GM12878 (cell line): ENCODE results near the gene RB1. TPM values are rescaled to one million over a fixed set of nuclear protein-coding genes. Genes with fewer than 3 reads are reported as not detected.
A peak's percentile ranks its signal among the peaks of the same experiment; 100 is the strongest.

Source experiments
- E2F8 ChIP-seq: fragments of 450-650 bp; IDR thresholded peaks from 2 replicates; pipeline ENCODE4 v1.6.1; 2018; ENCODE audit warnings: mild to moderate bottlenecking, low read depth, moderate library complexity; ENCODE audit not compliant: partially characterized antibody
- HSF1 ChIP-seq: fragments of 150-350 bp; IDR thresholded peaks from 2 replicates; pipeline ENCODE4 v1.6.1; 2014; ENCODE audit warnings: mild to moderate bottlenecking, low read depth, low read length
- MEF2B ChIP-seq: fragments of 450-650 bp; IDR thresholded peaks from 2 replicates; pipeline ENCODE4 v1.6.1; 2018; ENCODE audit warnings: mild to moderate bottlenecking, moderate library complexity; ENCODE audit not compliant: partially characterized antibody, poor library complexity, severe bottlenecking
- MYB ChIP-seq: fragments of 150-350 bp; IDR thresholded peaks from 2 replicates; pipeline ENCODE4 v1.6.1; 2014; ENCODE audit warnings: mild to moderate bottlenecking, low read depth, low read length, borderline replicate concordance
- NFYB ChIP-seq: IDR thresholded peaks from 2 replicates; pipeline ENCODE4 v1.6.1; 2011; ENCODE audit warnings: low read depth, mild to moderate bottlenecking, low read length, improper control_type of control experiment, moderate library complexity; ENCODE audit not compliant: insufficient read depth
- POLR2AphosphoS2 ChIP-seq: IDR thresholded peaks from 2 replicates; pipeline ENCODE4 v1.6.1; 2011; ENCODE audit warnings: low read depth, mild to moderate bottlenecking, low read length, improper control_type of control experiment, moderate library complexity
- RELA ChIP-seq: fragments of 450-650 bp; IDR thresholded peaks from 2 replicates; pipeline ENCODE4 v1.8.0; 2014; ENCODE audit warnings: borderline replicate concordance; ENCODE audit not compliant: partially characterized antibody
- SIX5 ChIP-seq: IDR thresholded peaks from 2 replicates; pipeline ENCODE4 v1.6.1; 2011; ENCODE audit warnings: mild to moderate bottlenecking, low read depth, low read length, moderate library complexity; ENCODE audit not compliant: severe bottlenecking
- ZBTB40 ChIP-seq: fragments of 450-650 bp; IDR thresholded peaks from 2 replicates; pipeline ENCODE4 v1.6.1; 2016; ENCODE audit warnings: mild to moderate bottlenecking, moderate library complexity, borderline replicate concordance
- polyA plus RNA-seq, 11 experiments: library from polyadenylated mRNA; depleted of rRNA in 4 of 11; unstranded in 6 of 11; stranded (reverse) in 5 of 11; fragments of >200 nt; fragmentation: Nextera tagmentation in 4 of 11; fragmentation: Illumina TruSeq in 1 of 11; extraction: Ambion mirVana in 4 of 11; extraction: Trizol in 1 of 11; gene quantifications; 1 replicate in 1 of 11; 2 replicates in 10 of 11; pipeline versions ENCODE4 v1.2.1 to v1.2.3, GENCODE V29; 2011 to 2016; ENCODE audit warnings: inconsistent platforms in 2 of 11, missing spikeins in 2 of 11, low read depth in 1 of 11
- total RNA-seq, 4 experiments: library from RNA; depleted of rRNA in 3 of 4; stranded (reverse); fragments of >200 nt in 3 of 4; fragmentation: Illumina TruSeq in 1 of 4; extraction: Trizol in 1 of 4; gene quantifications; 2 replicates each; pipeline versions ENCODE4 v1.2.1 to v1.2.3, GENCODE V29; 2013 to 2021
- TF ChIP-seq, protein P1 (sequence below): IDR thresholded peaks from 2 replicates; pipeline ENCODE4 v1.6.1; 2011; ENCODE audit warnings: low read depth, low read length, improper control_type of control experiment, borderline replicate concordance
- TF ChIP-seq, protein P2 (sequence below): fragments of 450-650 bp; IDR thresholded peaks from 2 replicates; pipeline ENCODE4 v1.6.1; 2016; ENCODE audit warnings: mild to moderate bottlenecking
- TF ChIP-seq, protein P3 (sequence below): IDR thresholded peaks from 2 replicates; pipeline ENCODE4 v1.6.1; 2012; ENCODE audit warnings: mild to moderate bottlenecking, low read depth, low read length

RB1 gene
- total and polyA plus RNA-seq, 10 of the 15 experiments (the other 5 are each of a cell fraction or from before 2014, with no cell fraction given) = 2.8 to 45.0 (median 8.3) TPM

DNA sequence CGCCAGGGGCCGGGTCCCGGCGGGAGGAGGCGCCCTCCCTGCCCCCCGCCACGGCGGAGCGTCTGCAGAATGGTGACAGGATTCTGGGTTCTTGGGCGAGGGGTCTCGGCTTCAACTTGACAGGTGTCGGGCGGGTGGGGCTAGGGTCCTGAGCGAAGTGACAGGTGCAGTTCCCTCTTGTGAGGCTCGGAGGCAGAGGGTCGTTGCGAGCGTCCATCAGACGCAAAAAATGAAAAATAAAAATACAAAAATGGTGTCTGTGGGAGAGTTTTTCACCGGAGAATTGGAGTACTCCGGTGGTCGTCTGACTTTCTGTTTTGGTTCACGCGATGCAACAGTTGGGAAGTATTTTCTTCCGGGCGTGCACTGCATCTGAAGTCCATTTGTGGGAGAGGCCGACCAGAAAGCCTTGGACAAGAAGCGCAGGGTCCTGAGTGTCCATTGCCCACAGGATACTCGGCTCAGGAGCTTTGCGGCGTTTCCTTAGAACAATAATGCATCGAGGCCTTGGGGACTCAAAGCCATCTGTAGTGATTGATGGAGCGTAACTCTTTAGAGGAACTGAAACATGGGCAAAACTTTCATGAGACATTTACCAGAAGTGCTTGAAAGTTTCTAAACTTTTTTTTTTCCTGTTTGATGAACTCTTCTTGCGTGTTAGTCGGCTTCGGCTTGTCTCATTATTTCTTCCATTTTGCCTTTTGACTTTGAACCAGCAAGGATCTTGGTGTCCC lies 759 bp downstream of the RB1 start (continued):
- TF ChIP-seq ZBTB40 (no peak; the same call in 1 of the 2 replicates), NFYB (no peak), SIX5 (no peak), POLR2AphosphoS2 (no peak), E2F8 (peak; percentile 63), RELA (no peak), MEF2B (peak; percentile 80), HSF1 (no peak), MYB (no peak)
- TF ChIP-seq, protein P1, sequence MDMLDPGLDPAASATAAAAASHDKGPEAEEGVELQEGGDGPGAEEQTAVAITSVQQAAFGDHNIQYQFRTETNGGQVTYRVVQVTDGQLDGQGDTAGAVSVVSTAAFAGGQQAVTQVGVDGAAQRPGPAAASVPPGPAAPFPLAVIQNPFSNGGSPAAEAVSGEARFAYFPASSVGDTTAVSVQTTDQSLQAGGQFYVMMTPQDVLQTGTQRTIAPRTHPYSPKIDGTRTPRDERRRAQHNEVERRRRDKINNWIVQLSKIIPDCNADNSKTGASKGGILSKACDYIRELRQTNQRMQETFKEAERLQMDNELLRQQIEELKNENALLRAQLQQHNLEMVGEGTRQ = no peak
- TF ChIP-seq, protein P2, sequence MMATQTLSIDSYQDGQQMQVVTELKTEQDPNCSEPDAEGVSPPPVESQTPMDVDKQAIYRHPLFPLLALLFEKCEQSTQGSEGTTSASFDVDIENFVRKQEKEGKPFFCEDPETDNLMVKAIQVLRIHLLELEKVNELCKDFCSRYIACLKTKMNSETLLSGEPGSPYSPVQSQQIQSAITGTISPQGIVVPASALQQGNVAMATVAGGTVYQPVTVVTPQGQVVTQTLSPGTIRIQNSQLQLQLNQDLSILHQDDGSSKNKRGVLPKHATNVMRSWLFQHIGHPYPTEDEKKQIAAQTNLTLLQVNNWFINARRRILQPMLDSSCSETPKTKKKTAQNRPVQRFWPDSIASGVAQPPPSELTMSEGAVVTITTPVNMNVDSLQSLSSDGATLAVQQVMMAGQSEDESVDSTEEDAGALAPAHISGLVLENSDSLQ = peak; percentile 88
- TF ChIP-seq, protein P3, sequence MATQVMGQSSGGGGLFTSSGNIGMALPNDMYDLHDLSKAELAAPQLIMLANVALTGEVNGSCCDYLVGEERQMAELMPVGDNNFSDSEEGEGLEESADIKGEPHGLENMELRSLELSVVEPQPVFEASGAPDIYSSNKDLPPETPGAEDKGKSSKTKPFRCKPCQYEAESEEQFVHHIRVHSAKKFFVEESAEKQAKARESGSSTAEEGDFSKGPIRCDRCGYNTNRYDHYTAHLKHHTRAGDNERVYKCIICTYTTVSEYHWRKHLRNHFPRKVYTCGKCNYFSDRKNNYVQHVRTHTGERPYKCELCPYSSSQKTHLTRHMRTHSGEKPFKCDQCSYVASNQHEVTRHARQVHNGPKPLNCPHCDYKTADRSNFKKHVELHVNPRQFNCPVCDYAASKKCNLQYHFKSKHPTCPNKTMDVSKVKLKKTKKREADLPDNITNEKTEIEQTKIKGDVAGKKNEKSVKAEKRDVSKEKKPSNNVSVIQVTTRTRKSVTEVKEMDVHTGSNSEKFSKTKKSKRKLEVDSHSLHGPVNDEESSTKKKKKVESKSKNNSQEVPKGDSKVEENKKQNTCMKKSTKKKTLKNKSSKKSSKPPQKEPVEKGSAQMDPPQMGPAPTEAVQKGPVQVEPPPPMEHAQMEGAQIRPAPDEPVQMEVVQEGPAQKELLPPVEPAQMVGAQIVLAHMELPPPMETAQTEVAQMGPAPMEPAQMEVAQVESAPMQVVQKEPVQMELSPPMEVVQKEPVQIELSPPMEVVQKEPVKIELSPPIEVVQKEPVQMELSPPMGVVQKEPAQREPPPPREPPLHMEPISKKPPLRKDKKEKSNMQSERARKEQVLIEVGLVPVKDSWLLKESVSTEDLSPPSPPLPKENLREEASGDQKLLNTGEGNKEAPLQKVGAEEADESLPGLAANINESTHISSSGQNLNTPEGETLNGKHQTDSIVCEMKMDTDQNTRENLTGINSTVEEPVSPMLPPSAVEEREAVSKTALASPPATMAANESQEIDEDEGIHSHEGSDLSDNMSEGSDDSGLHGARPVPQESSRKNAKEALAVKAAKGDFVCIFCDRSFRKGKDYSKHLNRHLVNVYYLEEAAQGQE = 0 out of 2 replicates have a peak, but pooled peaks have one; percentile 15
